Measurements from ENCODE around the gene RNF207.

DNA sequence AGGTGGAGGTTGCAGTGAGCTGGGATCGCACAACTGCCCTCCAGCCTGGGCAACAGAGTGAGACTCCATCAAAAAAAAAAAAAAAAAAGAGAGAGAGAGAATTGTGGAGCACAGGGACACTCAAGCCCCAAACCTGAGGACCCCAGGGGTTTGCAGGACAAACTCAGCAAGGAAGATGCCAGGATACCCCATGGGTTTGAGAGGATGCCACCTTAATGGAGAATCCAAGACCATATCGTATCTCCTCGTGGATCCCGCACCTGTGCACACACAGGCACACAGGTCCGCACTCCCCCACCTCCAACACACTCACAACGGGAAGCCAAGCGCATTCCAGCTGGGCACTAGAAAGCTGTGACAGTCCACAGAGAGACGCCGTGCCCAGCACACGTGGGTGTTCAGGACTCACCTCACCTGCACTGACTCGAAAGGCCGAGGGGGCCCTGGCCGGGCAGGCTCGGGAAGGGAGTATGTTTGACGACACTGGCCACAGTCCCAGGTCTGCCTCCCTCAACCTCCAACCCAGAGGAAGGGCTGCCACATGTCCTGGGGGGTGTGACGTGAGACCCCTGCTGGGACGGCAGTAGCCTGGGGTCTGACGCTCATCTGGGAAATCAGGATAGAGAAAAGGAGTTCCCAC, 36.9 kb upstream of the RNF207 start:
- TF ChIP-seq, protein P1, sequence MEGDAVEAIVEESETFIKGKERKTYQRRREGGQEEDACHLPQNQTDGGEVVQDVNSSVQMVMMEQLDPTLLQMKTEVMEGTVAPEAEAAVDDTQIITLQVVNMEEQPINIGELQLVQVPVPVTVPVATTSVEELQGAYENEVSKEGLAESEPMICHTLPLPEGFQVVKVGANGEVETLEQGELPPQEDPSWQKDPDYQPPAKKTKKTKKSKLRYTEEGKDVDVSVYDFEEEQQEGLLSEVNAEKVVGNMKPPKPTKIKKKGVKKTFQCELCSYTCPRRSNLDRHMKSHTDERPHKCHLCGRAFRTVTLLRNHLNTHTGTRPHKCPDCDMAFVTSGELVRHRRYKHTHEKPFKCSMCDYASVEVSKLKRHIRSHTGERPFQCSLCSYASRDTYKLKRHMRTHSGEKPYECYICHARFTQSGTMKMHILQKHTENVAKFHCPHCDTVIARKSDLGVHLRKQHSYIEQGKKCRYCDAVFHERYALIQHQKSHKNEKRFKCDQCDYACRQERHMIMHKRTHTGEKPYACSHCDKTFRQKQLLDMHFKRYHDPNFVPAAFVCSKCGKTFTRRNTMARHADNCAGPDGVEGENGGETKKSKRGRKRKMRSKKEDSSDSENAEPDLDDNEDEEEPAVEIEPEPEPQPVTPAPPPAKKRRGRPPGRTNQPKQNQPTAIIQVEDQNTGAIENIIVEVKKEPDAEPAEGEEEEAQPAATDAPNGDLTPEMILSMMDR (conservative IDR thresholded peaks at IDR 0.05; ENCODE audit: low read depth, low read length), result no peak
- TF ChIP-seq POLR2A (IDR thresholded peaks at IDR 0.05; ENCODE audit: low read depth, low read length) (no peak), ELK1 (IDR thresholded peaks at IDR 0.05; ENCODE audit: borderline replicate concordance, low read depth, low read length) (no peak), MXI1 (IDR thresholded peaks at IDR 0.05; ENCODE audit: borderline replicate concordance, low read depth, low read length) (no peak), RFX5 (IDR thresholded peaks at IDR 0.05; ENCODE audit: low read depth, low read length) (no peak), RAD21 (IDR thresholded peaks at IDR 0.05; ENCODE audit: low read length) (no peak), MAFK (IDR thresholded peaks at IDR 0.05; ENCODE audit: low read depth, low read length) (no peak), CEBPB (IDR thresholded peaks at IDR 0.05; ENCODE audit: low read depth, low read length) (no peak), FOS (IDR thresholded peaks at IDR 0.05; ENCODE audit: low read depth, low read length) (no peak)
- TF ChIP-seq, protein P2, sequence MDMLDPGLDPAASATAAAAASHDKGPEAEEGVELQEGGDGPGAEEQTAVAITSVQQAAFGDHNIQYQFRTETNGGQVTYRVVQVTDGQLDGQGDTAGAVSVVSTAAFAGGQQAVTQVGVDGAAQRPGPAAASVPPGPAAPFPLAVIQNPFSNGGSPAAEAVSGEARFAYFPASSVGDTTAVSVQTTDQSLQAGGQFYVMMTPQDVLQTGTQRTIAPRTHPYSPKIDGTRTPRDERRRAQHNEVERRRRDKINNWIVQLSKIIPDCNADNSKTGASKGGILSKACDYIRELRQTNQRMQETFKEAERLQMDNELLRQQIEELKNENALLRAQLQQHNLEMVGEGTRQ (IDR thresholded peaks at IDR 0.05; ENCODE audit: low read depth, low read length), result no peak
